ENCODE measurements around the gene LETMD1.

- TF ChIP-seq, protein P1, sequence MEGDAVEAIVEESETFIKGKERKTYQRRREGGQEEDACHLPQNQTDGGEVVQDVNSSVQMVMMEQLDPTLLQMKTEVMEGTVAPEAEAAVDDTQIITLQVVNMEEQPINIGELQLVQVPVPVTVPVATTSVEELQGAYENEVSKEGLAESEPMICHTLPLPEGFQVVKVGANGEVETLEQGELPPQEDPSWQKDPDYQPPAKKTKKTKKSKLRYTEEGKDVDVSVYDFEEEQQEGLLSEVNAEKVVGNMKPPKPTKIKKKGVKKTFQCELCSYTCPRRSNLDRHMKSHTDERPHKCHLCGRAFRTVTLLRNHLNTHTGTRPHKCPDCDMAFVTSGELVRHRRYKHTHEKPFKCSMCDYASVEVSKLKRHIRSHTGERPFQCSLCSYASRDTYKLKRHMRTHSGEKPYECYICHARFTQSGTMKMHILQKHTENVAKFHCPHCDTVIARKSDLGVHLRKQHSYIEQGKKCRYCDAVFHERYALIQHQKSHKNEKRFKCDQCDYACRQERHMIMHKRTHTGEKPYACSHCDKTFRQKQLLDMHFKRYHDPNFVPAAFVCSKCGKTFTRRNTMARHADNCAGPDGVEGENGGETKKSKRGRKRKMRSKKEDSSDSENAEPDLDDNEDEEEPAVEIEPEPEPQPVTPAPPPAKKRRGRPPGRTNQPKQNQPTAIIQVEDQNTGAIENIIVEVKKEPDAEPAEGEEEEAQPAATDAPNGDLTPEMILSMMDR (conservative IDR thresholded peaks at IDR 0.05; ENCODE audit: low read depth, low read length) = no peak
- TF ChIP-seq MAZ (IDR thresholded peaks at IDR 0.05; ENCODE audit: borderline replicate concordance, low read depth, low read length) = no peak
- TF ChIP-seq POLR2A (IDR thresholded peaks at IDR 0.05; ENCODE audit: low read depth, low read length) = no peak
- no peak for TF ChIP-seq BHLHE40 (IDR thresholded peaks at IDR 0.05; ENCODE audit: low read depth, low read length)
- no peak for TF ChIP-seq RAD21 (IDR thresholded peaks at IDR 0.05; ENCODE audit: low read length)
- TF ChIP-seq RFX5 (IDR thresholded peaks at IDR 0.05; ENCODE audit: low read depth, low read length) = no peak
- TF ChIP-seq NFE2L2 (IDR thresholded peaks at IDR 0.05; ENCODE audit: low read depth, low read length) = no peak
- TF ChIP-seq CHD1 (IDR thresholded peaks at IDR 0.05; ENCODE audit: low read depth, low read length) = no peak
- TF ChIP-seq FOS (IDR thresholded peaks at IDR 0.05; ENCODE audit: low read depth, low read length) = no peak
- TF ChIP-seq ELK1 (IDR thresholded peaks at IDR 0.05; ENCODE audit: borderline replicate concordance, low read depth, low read length) = no peak
- no peak for TF ChIP-seq SMC3 (IDR thresholded peaks at IDR 0.05; ENCODE audit: low read depth, low read length)
- TF ChIP-seq RCOR1 (IDR thresholded peaks at IDR 0.05; ENCODE audit: insufficient replicate concordance, low read length) = no peak
- no peak for TF ChIP-seq MXI1 (IDR thresholded peaks at IDR 0.05; ENCODE audit: borderline replicate concordance, low read depth, low read length)
These were observed 3.7 kb downstream of the LETMD1 start for GRCh38 chr12:51051787-51052186.

Data from IMR-90 (cell line).